A549 (cell line): Measurements from ENCODE around the gene SLC12A8.

Source experiments
- CEBPB ChIP-seq, 2 experiments: fragments of >200 bp in 1 of 2; sonication (Bioruptor Twin) in 1 of 2; formaldehyde crosslinking in 1 of 2; IDR thresholded peaks; 2 replicates each; pipeline ENCODE4 v1.6.1; 2012 to 2016
- CTCF ChIP-seq: fragments of >200 bp; sonication (Bioruptor Twin); formaldehyde crosslinking; IDR thresholded peaks from 3 replicates; pipeline ENCODE4 v1.5.1; 2016
- EP300 ChIP-seq, 2 experiments: fragments of >200 bp; sonication (Bioruptor Twin); formaldehyde crosslinking; IDR thresholded peaks; 2 replicates in 1 of 2; 3 replicates in 1 of 2; pipeline ENCODE4 v1.6.1; 2016 to 2017
- MAFK ChIP-seq: fragments of 450-650 bp; IDR thresholded peaks from 2 replicates; pipeline ENCODE4 v1.6.1; 2014; ENCODE audit not compliant: partially characterized antibody
- PHF8 ChIP-seq: fragments of 200-600 bp; sonication (generic); IDR thresholded peaks from 2 replicates; pipeline ENCODE4 v1.6.1; 2016; ENCODE audit warnings: low read depth, mild to moderate bottlenecking, antibody characterized with exemption, moderate library complexity, borderline replicate concordance
- SMC3 ChIP-seq: fragments of >200 bp; sonication (Bioruptor Twin); formaldehyde crosslinking; IDR thresholded peaks from 3 replicates; pipeline ENCODE4 v1.6.1; 2018; ENCODE audit warnings: inconsistent platforms
- TFCP2L1 ChIP-seq: fragments of 250-450 bp; sonication (Bioruptor Pico); IDR thresholded peaks from 2 replicates; pipeline ENCODE4 v1.5.0; 2021; ENCODE audit warnings: mild to moderate bottlenecking
- ZSCAN20 ChIP-seq: fragments of 250-450 bp; sonication (Bioruptor Pico); IDR thresholded peaks from 2 replicates; pipeline ENCODE4 v1.8.0; 2022; ENCODE audit warnings: mild to moderate bottlenecking, moderate library complexity

GRCh38 chr3:125055331-125055912, 157.1 kb downstream of the SLC12A8 start:
- no peak for TF ChIP-seq TFCP2L1 (CRISPR knock-in tag)
- no peak for TF ChIP-seq SMC3
- no peak for TF ChIP-seq CTCF
- no peak for TF ChIP-seq EP300 (IDR thresholded peaks at IDR 0.05)
- no peak for TF ChIP-seq PHF8
- TF ChIP-seq ZSCAN20 (CRISPR knock-in tag): no peak
- no peak for TF ChIP-seq MAFK
- no peak for TF ChIP-seq CEBPB (IDR thresholded peaks at IDR 0.05)
